ENCODE results near the gene AHSG. TPM values are rescaled to one million over a fixed set of nuclear protein-coding genes. Genes with fewer than 3 reads are reported as not detected.

The AHSG gene
- total RNA-seq, 4 donors from 2014 or later, result not detected

GRCh38 chr3:186594591-186595113 is 18.2 kb upstream of the AHSG start:
- WGBS, 2 donors, result 66 to 78% methylated on average over 2 to 6 of the region's 6 CpGs
- no peaks in the 10 kb centered on the region for H3K36me3 ChIP-seq
- TF ChIP-seq POLR2A (IDR thresholded peaks at IDR 0.05) (no peak), CTCF (IDR thresholded peaks at IDR 0.05) (no peak)

GRCh38 chr3:186596568-186597287 is 16.1 kb upstream of the AHSG start:
- no peaks in the 10 kb centered on the region for H3K9me3 ChIP-seq
- H3K27ac ChIP-seq, result no peak overlapping the region
- H3K36me3 ChIP-seq, result no peaks in the 10 kb centered on the region
- 51 to 75% methylated on average over 14 to 16 of the region's 17 CpGs for WGBS, 2 donors
- intact Hi-C loops (cut with DNase I), result no loop called here
- no peaks in the 10 kb centered on the region for H3K27me3 ChIP-seq
- no peaks in the 10 kb centered on the region for H3K4me1 ChIP-seq
- no peak overlapping the region for H3K4me3 ChIP-seq
- DNase-seq, result no peak
- no peak for TF ChIP-seq CTCF (IDR thresholded peaks at IDR 0.05)
- no peak for TF ChIP-seq POLR2A (IDR thresholded peaks at IDR 0.05)

More at GRCh38 chr3:186594591-186595113, 18.2 kb upstream of the AHSG start:
- intact Hi-C loops (cut with DNase I), result no loop called here
- no peak overlapping the region for H3K4me3 ChIP-seq
- no peaks in the 10 kb centered on the region for H3K9me3 ChIP-seq
- no peak overlapping the region for H3K27ac ChIP-seq
- peaks cover 0 to 7% (median 1%) of the 10 kb centered on the region in 3 donors for H3K4me1 ChIP-seq
- H3K27me3 ChIP-seq, result no peaks in the 10 kb centered on the region
- no peak for DNase-seq

- DNase-seq, result no peak
- Histone ChIP-seq H3K9me3 (no peaks in the 10 kb centered on the region), H3K27ac (no peak overlapping the region), H3K27me3 (no peaks in the 10 kb centered on the region), H3K36me3 (no peaks in the 10 kb centered on the region), H3K4me1 (no peaks in the 10 kb centered on the region), H3K4me3 (no peak overlapping the region)
- intact Hi-C loops (cut with DNase I), result no loop called here
- WGBS, 2 donors, result 73 to 79% methylated on average over 11 of the region's 11 CpGs
- TF ChIP-seq POLR2A (IDR thresholded peaks at IDR 0.05), result no peak
- TF ChIP-seq CTCF (IDR thresholded peaks at IDR 0.05), result no peak
Observed at GRCh38 chr3:186598108-186598784, 14.6 kb upstream of the AHSG start.

- H3K36me3 ChIP-seq, result no peaks in the 10 kb centered on the region
- no peaks in the 10 kb centered on the region for H3K9me3 ChIP-seq
- intact Hi-C loops (cut with DNase I), result no loop called here
- no peak for DNase-seq
- no peak overlapping the region for H3K27ac ChIP-seq
- H3K4me1 ChIP-seq, result no peaks in the 10 kb centered on the region
- no peak overlapping the region for H3K4me3 ChIP-seq
- TF ChIP-seq POLR2A (IDR thresholded peaks at IDR 0.05) (no peak), CTCF (IDR thresholded peaks at IDR 0.05) (no peak)
- WGBS, 2 donors, result 86 to 98% methylated on average over 4 of the region's 4 CpGs
- no peaks in the 10 kb centered on the region for H3K27me3 ChIP-seq
Observed at GRCh38 chr3:186598794-186599141, 14.1 kb upstream of the AHSG start.

- WGBS, 2 donors, result 73 to 77% methylated on average over 9 to 10 of the region's 12 CpGs
- TF ChIP-seq POLR2A (IDR thresholded peaks at IDR 0.05) (no peak), CTCF (IDR thresholded peaks at IDR 0.05) (no peak)
- H3K4me1 ChIP-seq, result no peaks in the 10 kb centered on the region
- no peaks in the 10 kb centered on the region for H3K36me3 ChIP-seq
- H3K27me3 ChIP-seq, result no peaks in the 10 kb centered on the region
- no peak overlapping the region for H3K4me3 ChIP-seq
- H3K9me3 ChIP-seq, result no peaks in the 10 kb centered on the region
- no peak overlapping the region for H3K27ac ChIP-seq
- no peak for DNase-seq
- intact Hi-C loops (cut with DNase I), result no loop called here
Observed at GRCh38 chr3:186599142-186599784, 13.6 kb upstream of the AHSG start.
